Heart right ventricle (tissue), 16 donors: ENCODE results near the gene RPS6KA4. TPM values are rescaled to one million over a fixed set of nuclear protein-coding genes. Genes with fewer than 3 reads are reported as not detected.

Source experiments
- ATAC-seq, 8 donors: fragments of 200-7000 bp; cut with Tn5 transposase; one replicate each; pipeline ENCODE4 v1.9.1; 2020; ENCODE audit warnings: mild to moderate bottlenecking in 8 of 8, moderate library complexity in 8 of 8, moderate number of reproducible peaks in 1 of 8
- DNase-seq, 2 donors: peaks; one replicate each; pipeline ENCODE4 v3.0.0-alpha.2; 2020
- H3K27ac ChIP-seq, 10 donors: fragments of 200-600 bp; sonication (generic) in 2 of 10; one replicate each; pipeline versions ENCODE4 v1.5.0 to v1.8.0; 2020 to 2022; ENCODE audit warnings: mild to moderate bottlenecking in 3 of 10
- H3K27me3 ChIP-seq, 7 donors: fragments of 200-600 bp; one replicate each; pipeline ENCODE4 v1.8.0; 2021 to 2022; ENCODE audit warnings: mild to moderate bottlenecking in 2 of 7
- H3K36me3 ChIP-seq, 9 donors: fragments of 200-600 bp; sonication (generic) in 1 of 9; one replicate each; pipeline versions ENCODE4 v1.5.0 to v1.8.0; 2020 to 2022; ENCODE audit warnings: mild to moderate bottlenecking in 2 of 9
- H3K4me1 ChIP-seq, 9 donors: fragments of 200-600 bp; sonication (generic) in 1 of 9; one replicate each; pipeline versions ENCODE4 v1.5.0 to v1.8.0; 2020 to 2022; ENCODE audit warnings: mild to moderate bottlenecking in 4 of 9
- H3K4me3 ChIP-seq, 10 donors: fragments of 200-600 bp; sonication (generic) in 2 of 10; one replicate each; pipeline versions ENCODE4 v1.5.0 to v1.8.0; 2020 to 2022; ENCODE audit warnings: mild to moderate bottlenecking in 7 of 10, moderate library complexity in 2 of 10
- H3K9me3 ChIP-seq, 11 donors: fragments of 200-600 bp in 10 of 11; sonication (generic) in 2 of 11; one replicate each; pipeline versions ENCODE4 v1.5.0 to v1.8.0; 2013 to 2022; ENCODE audit warnings: mild to moderate bottlenecking in 2 of 11, control low read depth in 1 of 11, moderate library complexity in 1 of 11
- WGBS, 2 donors: extraction: QIAGEN DNeasy Blood & Tissue Kit; methylation state at CpG; one replicate each; pipeline ENCODE4 v1.1.7; 2013; ENCODE audit warnings: inconsistent platforms in 1 of 2; 5-methylcytosine and 5-hydroxymethylcytosine counted together
- intact Hi-C, 10 donors: fragments of 100-400 bp; cut with DNase I; formaldehyde crosslinking; loops; one replicate each; pipeline versions ENCODE4 v1.11.1 to v1.14.2; 2022
- polyA plus RNA-seq, 2 donors: library from polyadenylated mRNA; stranded (reverse); fragments of 200-250 nt; gene quantifications; one replicate each; pipeline ENCODE4 v1.2.3, GENCODE V29; 2013
- total RNA-seq, 10 donors: library from RNA; stranded (reverse); fragmentation: NEBNext Ultra II Directional in 3 of 10; extraction: Animal tissue kit (Norgen Biotek cat#: 25700) in 3 of 10; gene quantifications; one replicate each; pipeline versions ENCODE4 v1.2.1 to v1.2.4, GENCODE V29; 2021 to 2023
- TF ChIP-seq, protein P1 (sequence below), 9 donors: fragments of 200-600 bp; sonication (generic) in 2 of 9; IDR thresholded peaks; one replicate each; pipeline versions ENCODE4 v1.5.0 to v1.8.0; 2021 to 2022; ENCODE audit warnings: antibody characterized with exemption in 9 of 9, mild to moderate bottlenecking in 5 of 9, moderate library complexity in 1 of 9
- donor health status: Arrhythmogenic right ventricular cardiomyopathy.
- donor health status: ischemic (EF 13 %, LVEDD 7.1; RV severe dilation, severe dysfunction).
- donor health status: healthy with polysubstance abuse.
- donor health status: DM: no; HTN: yes; CAD: no.
- donor health status: DM: no; HTN: no; CAD: no.
- donor health status: ischemic (EF 25% LVEDD 6.9; RV normal size, moderate dysfunction).
- donor health status: ischemic (EF 25% LVEDD 5.7; RV mildly dilated, moderate dysfunction).
- donor health status: healthy.
- donor health status: DM: yes; HTN: yes; CAD: no.
- donor health status: Ischemic cardiomyopathy.
- donor health status: ischemic (EF 35%, LVEDD 5.7; RV mildly dilated, moderate dysfunction).
- donor health status: nonischemic (EF 11% LVEDD 7.7; RV severe dilation, severe dysfunction).
- donor health status: DM: yes; HTN: yes; CAD: no.
- donor health status: PGD.
- donor health status: ischemic (EF 29% LVEDD 5.4; RV normal size, mild dysfunction).
- donor health status: nonischemic (EF 23%, LVEDD 6.1; RV moderate dilation, normal function).

Gene RPS6KA4
- total and polyA plus RNA-seq, 12 donors = 10.7 to 21.9 (median 13.3) TPM

DNA sequence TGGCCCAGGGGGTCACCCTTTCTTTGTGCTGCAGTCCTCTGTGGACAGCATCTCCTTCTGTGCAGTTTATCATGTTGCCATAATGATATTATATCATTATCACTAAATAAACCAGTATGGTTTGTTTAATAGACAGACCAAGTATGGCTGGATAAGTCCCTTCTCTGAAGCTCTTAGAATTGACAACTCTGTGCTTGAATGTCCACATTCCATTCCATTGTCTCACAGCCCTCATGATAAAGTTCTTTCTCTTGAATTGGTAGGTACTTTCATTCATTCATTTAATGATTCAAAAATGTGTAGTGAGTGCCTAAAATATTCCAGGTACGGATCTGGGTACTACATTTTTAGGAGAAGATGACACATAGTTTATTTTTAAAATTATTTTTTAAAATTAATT, 7.8 kb downstream of the RPS6KA4 start:
- DNase-seq = no peak
- Histone ChIP-seq H3K9me3 (no peaks in the 10 kb centered on the region), H3K4me1 (no peaks in the 10 kb centered on the region), H3K4me3 (no peak overlapping the region), H3K27me3 (no peaks in the 10 kb centered on the region), H3K36me3 (peaks cover 0 to 98% (median 59%) of the 10 kb centered on the region in 9 donors), H3K27ac (no peak overlapping the region)
- 89 to 92% methylated on average over 1 of the region's 1 CpG for WGBS, 2 donors
- TF ChIP-seq, protein P1, sequence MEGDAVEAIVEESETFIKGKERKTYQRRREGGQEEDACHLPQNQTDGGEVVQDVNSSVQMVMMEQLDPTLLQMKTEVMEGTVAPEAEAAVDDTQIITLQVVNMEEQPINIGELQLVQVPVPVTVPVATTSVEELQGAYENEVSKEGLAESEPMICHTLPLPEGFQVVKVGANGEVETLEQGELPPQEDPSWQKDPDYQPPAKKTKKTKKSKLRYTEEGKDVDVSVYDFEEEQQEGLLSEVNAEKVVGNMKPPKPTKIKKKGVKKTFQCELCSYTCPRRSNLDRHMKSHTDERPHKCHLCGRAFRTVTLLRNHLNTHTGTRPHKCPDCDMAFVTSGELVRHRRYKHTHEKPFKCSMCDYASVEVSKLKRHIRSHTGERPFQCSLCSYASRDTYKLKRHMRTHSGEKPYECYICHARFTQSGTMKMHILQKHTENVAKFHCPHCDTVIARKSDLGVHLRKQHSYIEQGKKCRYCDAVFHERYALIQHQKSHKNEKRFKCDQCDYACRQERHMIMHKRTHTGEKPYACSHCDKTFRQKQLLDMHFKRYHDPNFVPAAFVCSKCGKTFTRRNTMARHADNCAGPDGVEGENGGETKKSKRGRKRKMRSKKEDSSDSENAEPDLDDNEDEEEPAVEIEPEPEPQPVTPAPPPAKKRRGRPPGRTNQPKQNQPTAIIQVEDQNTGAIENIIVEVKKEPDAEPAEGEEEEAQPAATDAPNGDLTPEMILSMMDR (IDR thresholded peaks at IDR 0.05) = no peak
- intact Hi-C loops = no loop called here
- ATAC-seq = no peak

GRCh38 chr11:64367931-64368672, 9.1 kb downstream of the RPS6KA4 start:
- H3K36me3 ChIP-seq = peaks cover 0 to 90% (median 54%) of the 10 kb centered on the region in 9 donors
- no peak for ATAC-seq
- intact Hi-C loops = no loop called here
- 85 to 88% methylated on average over 45 to 46 of the region's 46 CpGs for WGBS, 2 donors
- no peak overlapping the region for H3K4me3 ChIP-seq
- H3K4me1 ChIP-seq = no peaks in the 10 kb centered on the region
- H3K9me3 ChIP-seq = no peaks in the 10 kb centered on the region
- TF ChIP-seq, protein P1 (IDR thresholded peaks at IDR 0.05) = no peak
- H3K27me3 ChIP-seq = no peaks in the 10 kb centered on the region
- no peak overlapping the region for H3K27ac ChIP-seq
- DNase-seq = no peak

DNA sequence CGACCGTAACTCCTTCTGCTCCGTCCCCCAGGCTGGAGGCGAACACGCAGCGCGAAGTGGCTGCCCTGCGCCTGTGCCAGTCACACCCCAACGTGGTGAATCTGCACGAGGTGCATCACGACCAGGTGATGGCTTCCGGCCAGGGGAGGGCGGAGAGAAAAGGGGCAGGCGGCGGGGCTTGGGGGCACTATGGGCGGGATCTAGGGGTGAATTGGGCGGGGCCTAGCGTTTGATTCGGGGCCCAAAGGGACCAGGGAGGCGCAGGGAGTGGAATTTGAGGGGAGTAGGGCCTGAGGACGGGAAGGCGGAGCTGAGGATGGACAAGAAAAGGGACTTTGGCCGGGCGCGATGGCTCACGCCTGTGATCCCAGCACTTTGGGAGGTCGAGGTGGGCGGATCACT, 9.7 kb downstream of the RPS6KA4 start:
- no peak for ATAC-seq
- Histone ChIP-seq H3K4me3 (no peak overlapping the region), H3K9me3 (no peaks in the 10 kb centered on the region), H3K27ac (no peak overlapping the region), H3K4me1 (no peaks in the 10 kb centered on the region), H3K27me3 (no peaks in the 10 kb centered on the region), H3K36me3 (peaks cover 0 to 84% (median 48%) of the 10 kb centered on the region in 9 donors)
- intact Hi-C loops = no loop called here
- TF ChIP-seq, protein P1 (IDR thresholded peaks at IDR 0.05) = no peak
- no peak for DNase-seq
- WGBS, 2 donors = 87 to 91% methylated on average over 28 of the region's 28 CpGs

GRCh38 chr11:64369440-64370421, 10.8 kb downstream of the RPS6KA4 start:
- no peak for DNase-seq
- peaks cover 0 to 74% (median 45%) of the 10 kb centered on the region in 9 donors for H3K36me3 ChIP-seq
- no peaks in the 10 kb centered on the region for H3K4me1 ChIP-seq
- H3K9me3 ChIP-seq = no peaks in the 10 kb centered on the region
- intact Hi-C loops = no loop called here
- H3K27me3 ChIP-seq = no peaks in the 10 kb centered on the region
- H3K27ac ChIP-seq = no peak overlapping the region
- WGBS, 2 donors = 84 to 91% methylated on average over 78 to 82 of the region's 82 CpGs
- peak in 1 of 8 donors; percentile 8 for ATAC-seq
- no peak overlapping the region for H3K4me3 ChIP-seq
- TF ChIP-seq, protein P1 (IDR thresholded peaks at IDR 0.05) = no peak
